Measurements from ENCODE around the gene HLA-DQB2.

The HLA-DQB2 gene

DNA sequence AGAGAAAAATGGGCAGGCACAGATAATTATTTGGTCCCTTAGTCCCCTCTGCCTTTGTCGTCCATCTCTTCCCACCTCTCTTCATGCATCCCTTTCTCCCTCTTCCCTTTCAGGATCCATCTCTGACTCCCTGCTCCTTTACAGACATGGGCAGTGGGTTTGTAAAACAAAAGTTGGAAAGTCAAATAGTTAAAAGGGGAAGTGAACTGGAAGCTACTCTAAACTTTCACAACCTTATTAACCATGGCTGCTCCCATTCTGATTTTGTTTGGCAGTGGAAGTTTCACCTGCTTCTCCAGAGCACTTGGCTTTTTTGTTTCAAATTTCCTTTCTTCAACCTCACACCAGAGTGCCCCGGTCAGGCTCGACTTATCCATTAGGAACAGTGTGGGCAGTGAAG is 21.0 kb downstream of the HLA-DQB2 start:
- DNase-seq = no peak

GRCh38 chr6:32741031-32741960 is 22.0 kb downstream of the HLA-DQB2 start, which contains the start of gene HLA-DQA2:
TSS of gene HLA-DQA2 (plus strand) at chr6:32741391. CDS start at chr6:32741444, 53 bp downstream.
- DNase-seq = no peak

DNA sequence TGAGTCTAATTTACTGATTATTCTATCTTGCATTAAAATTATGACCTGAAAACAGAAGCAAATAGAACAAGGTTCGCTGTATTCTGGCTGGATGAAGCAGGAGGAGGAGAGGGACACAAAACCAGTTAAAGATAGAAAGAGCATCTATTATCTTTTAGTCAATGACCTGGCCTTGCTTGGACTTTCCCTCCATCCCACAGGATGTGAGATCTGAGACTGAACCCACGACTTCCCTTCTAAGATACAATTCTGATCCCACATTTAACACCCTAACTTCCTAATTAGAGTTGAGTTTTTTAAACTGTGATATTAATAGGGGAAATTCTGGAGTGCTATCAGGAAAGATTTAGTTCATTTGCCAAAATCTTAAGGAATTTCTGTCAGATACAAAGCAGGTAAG is 25.2 kb downstream of the HLA-DQB2 start:
- no peak for DNase-seq

DNA sequence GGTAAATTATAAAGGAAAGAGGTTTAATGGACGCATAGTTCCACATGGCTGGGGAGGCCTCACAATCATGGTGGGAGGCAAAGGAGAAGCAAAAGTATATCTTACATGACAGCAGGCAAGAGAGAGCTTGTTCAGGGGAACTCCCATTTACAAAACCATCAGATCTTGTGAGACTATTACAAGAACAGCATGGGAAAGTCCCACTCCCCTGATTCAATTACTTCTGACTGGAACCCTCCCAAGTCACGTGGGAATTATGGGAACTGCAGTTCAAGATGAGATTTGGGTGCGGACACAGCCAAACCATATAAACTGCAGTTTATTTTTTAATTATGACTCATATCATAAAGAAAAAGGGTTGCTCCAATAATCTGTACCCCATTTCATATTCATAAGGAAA is 44.5 kb downstream of the HLA-DQB2 start:
- no peak for DNase-seq

- DNase-seq = no peak
Observed at GRCh38 chr6:32716396-32716795, 46.9 kb downstream of the HLA-DQB2 start.

GRCh38 chr6:32713241-32713640 is 50.1 kb downstream of the HLA-DQB2 start:
- no peak for DNase-seq

DNA sequence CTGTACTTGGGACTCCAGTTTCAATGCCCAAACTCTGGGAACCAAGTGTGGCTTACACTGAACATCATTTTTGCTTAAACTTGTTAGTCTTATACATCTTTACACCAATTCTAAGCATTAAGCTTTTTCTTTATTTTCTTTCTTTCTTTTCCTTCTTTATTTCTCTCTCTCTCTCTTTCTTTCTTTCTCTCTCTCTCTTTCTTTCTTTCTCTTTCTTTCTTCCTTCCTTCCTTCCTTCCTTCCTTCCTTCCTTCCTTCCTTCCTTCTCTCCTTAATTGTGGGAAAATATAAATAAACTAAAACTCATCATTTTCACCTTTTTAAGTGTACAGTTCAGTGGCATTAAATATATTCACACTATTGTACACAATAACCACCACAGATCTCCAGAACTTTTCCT is 53.7 kb downstream of the HLA-DQB2 start:
- DNase-seq = no peak
